Activated naive CD8-positive, alpha-beta T cell (primary cell): ENCODE results near the gene PAX1.

ENCODE experiments used
- H3K27ac Mint-ChIP-seq: one replicate; pipeline ENCODE4 v1.8.0; 2021; ENCODE audit warnings: mixed read lengths
- H3K27me3 Mint-ChIP-seq: one replicate; pipeline ENCODE4 v1.8.0; 2021; ENCODE audit warnings: mixed read lengths
- H3K36me3 Mint-ChIP-seq: one replicate; pipeline ENCODE4 v1.8.0; 2021; ENCODE audit warnings: mixed read lengths
- H3K4me1 Mint-ChIP-seq: one replicate; pipeline ENCODE4 v1.8.0; 2021; ENCODE audit warnings: low read depth, mixed read lengths
- H3K4me3 Mint-ChIP-seq: one replicate; pipeline ENCODE4 v1.8.0; 2021; ENCODE audit warnings: mild to moderate bottlenecking, mixed read lengths
- H3K9me3 Mint-ChIP-seq: one replicate; pipeline ENCODE4 v1.8.0; 2021; ENCODE audit warnings: low read depth, mixed read lengths

The PAX1 gene

DNA sequence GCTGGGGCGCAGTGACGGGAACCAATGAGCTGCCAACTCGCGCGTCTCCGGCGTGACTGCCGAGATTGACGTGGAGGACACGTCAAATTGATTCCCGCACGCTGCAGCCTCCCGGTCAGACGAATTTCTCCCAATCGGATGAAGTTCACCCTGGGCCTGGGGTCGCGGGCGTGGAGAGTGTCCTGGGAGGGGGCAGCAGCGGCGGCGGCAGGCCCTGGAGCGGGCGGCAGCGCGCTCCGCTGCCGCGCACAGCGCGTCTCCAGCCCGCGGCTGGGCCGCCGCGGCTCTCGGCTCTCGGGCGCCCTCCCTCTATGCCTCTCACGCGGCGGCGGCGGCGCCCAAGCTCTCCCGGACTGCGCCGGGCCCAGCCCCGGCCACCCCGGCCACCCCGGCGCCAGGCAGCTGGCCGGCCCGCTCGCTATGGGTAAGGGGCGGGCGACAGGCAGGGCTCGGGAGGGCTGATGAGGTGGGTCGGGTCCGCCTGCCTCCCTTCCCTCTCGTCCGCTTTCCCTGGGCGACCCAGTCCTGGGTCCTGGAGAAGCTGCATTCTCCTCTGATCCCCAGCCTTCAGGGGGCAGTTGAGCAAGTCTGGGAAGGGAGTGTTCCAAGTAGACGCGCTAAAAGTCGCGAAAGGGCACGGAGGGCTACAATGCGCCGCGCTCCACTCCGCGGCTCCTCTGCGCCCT lies at the start of gene PAX1:
PAX1 (plus strand) TSS at position 90 of the 686 bp plus-strand sequence; CDS start at position 139, 49 bp downstream.
- H3K27me3 Mint-ChIP-seq: peaks cover 33% of the 10 kb centered on the region
- H3K4me3 Mint-ChIP-seq: no peak within 1 kb of the TSS
- H3K9me3 Mint-ChIP-seq: no peaks in the 10 kb centered on the region
- no peak within 1 kb of the TSS for H3K27ac Mint-ChIP-seq
- peaks cover 23% of the 10 kb centered on the region for H3K4me1 Mint-ChIP-seq
- no peaks in the 10 kb centered on the region for H3K36me3 Mint-ChIP-seq

DNA sequence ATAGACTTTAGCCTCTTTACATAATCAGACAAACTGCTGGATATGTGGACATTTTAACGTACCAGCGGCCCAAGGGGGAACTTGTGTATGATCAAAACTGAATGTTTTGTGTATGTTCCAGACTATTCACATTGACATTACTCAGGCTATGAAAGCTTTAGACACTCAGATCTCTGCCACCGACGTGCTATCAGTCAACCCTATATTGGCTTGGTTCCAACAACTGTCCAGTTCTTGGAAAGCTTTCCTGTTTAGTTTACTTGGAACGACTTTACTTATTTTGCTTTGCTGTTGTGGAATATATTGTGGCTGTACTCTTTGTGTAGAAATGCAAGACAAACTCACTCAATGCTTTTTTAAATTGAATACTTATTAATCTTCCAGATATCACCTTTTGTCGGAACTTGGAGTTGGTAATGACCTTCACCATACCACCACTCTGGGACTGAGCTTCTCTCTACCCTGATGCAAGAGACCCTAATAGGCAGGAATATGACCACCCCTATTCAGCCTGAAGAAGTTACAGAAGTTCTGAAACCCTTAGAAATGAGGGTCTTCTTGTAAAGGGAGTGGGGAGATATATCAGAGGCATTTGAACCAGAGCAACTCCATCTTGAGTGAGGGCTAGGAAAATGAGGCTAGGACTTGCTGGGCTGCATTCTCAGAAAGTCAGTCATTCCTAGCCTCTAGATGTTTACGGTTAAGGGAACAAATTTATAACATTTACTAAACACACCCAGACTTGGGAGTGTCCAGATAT lies 49.0 kb upstream of the PAX1 start:
- Mint-ChIP-seq H3K36me3 (no peaks in the 10 kb centered on the region), H3K4me3 (no peak overlapping the region), H3K4me1 (no peaks in the 10 kb centered on the region), H3K27me3 (peaks cover 10% of the 10 kb centered on the region), H3K27ac (no peak overlapping the region), H3K9me3 (peaks cover 5% of the 10 kb centered on the region)

DNA sequence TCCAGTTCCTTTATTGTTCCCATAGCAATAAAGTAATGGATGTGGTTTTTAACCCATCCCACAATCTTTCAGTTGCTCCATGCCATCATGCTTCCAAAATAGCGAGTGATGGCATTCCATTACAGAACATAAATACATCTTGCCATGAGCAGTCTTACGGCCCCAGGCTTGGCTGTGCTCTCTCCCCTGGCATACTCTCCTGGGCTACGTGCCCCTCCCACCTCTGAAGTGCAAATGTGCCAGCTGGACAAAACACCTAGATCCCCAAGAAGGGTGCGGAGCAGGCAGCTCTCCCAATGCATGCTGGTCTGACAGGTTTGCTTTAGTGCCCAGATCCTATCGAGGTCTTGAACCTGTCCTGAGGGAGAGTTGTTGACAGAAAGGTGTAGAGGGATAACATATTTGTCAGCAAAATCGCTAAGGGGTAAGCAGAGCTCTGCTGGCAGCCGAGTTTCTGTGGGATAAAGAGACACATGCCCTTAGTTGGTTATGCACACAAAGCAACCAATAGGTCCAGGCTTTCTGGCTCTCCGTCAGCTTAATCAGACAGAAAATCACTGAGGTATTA lies 43.9 kb upstream of the PAX1 start:
- H3K27ac Mint-ChIP-seq: no peak overlapping the region
- no peaks in the 10 kb centered on the region for H3K36me3 Mint-ChIP-seq
- peaks cover 5% of the 10 kb centered on the region for H3K9me3 Mint-ChIP-seq
- no peak overlapping the region for H3K4me3 Mint-ChIP-seq
- H3K27me3 Mint-ChIP-seq: peaks cover 8% of the 10 kb centered on the region
- no peaks in the 10 kb centered on the region for H3K4me1 Mint-ChIP-seq

- Mint-ChIP-seq H3K27me3 (peaks cover 2% of the 10 kb centered on the region), H3K4me1 (no peaks in the 10 kb centered on the region), H3K27ac (no peak overlapping the region), H3K9me3 (peaks cover under 1% of the 10 kb centered on the region), H3K4me3 (no peak overlapping the region), H3K36me3 (no peaks in the 10 kb centered on the region)
Measured at GRCh38 chr20:21663465-21663864, 42.0 kb upstream of the PAX1 start.

- Mint-ChIP-seq H3K36me3 (no peaks in the 10 kb centered on the region), H3K4me1 (no peaks in the 10 kb centered on the region), H3K4me3 (no peak overlapping the region), H3K9me3 (no peaks in the 10 kb centered on the region), H3K27ac (no peak overlapping the region), H3K27me3 (peaks cover 1% of the 10 kb centered on the region)
Measured at GRCh38 chr20:21665687-21666446, 39.6 kb upstream of the PAX1 start.

DNA sequence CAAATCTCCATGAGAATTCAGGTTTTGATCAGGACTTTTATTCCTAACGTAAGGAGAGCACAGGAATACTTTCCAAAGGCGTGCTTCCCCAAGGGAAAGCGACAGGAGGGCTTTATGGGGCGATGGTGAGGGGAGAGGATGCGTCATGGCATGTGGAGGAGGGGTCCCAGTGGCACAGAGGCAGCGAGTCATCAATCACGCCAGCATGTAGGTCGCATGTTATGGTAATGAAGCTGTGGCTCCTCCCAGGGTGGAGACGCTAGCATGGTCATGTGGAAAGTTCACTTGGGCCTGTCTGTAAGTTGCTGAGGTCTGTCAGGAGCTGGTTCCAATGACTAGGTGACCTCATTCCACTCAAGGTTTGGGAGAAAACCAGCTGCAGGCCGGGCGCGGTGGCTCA lies 35.3 kb upstream of the PAX1 start:
- Mint-ChIP-seq H3K9me3 (no peaks in the 10 kb centered on the region), H3K4me3 (no peak overlapping the region), H3K27ac (no peak overlapping the region), H3K36me3 (no peaks in the 10 kb centered on the region), H3K4me1 (no peaks in the 10 kb centered on the region), H3K27me3 (peaks cover 1% of the 10 kb centered on the region)

GRCh38 chr20:21670981-21671380 lies 34.5 kb upstream of the PAX1 start:
- Mint-ChIP-seq H3K9me3 (no peaks in the 10 kb centered on the region), H3K4me3 (no peak overlapping the region), H3K27me3 (peaks cover 1% of the 10 kb centered on the region), H3K27ac (no peak overlapping the region), H3K4me1 (no peaks in the 10 kb centered on the region), H3K36me3 (no peaks in the 10 kb centered on the region)

DNA sequence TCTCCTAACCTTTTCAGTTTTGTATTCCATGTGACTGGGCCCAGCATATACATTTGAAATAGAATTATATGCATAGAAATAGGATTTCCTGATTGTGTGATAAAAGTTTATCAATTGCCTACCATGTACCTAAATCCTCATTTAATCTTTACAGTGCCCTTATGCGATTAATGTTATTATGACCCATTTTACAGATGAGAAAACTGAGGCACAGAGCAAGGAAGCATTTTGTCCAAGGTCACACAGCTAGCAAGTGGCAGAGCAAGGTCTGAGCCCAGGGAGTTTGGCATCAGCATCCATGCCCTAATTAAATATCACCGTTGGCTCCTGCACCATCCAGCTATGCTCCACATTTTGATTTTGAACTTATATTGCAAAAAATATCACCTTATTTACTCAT lies 28.2 kb upstream of the PAX1 start:
- Mint-ChIP-seq H3K27ac (no peak overlapping the region), H3K4me3 (no peak overlapping the region), H3K4me1 (no peaks in the 10 kb centered on the region)

DNA sequence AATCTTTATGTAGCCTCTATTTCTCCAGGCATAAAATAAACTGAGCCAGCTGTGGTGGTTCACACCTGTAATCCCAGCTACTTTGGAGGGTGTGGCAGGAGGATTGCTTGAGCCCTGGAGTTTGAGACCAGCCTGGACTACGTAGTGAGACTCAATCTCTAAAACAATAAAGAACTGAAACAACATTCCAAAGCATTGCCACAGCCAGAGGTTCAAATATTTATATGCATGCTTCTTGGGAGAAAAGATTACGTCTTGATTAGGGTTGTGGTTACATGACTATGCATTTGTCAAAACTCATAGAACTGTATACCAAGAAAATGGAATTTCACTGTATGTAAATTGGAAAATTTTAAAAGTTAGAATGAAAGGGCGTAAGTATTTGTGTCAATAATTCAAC lies 27.7 kb upstream of the PAX1 start:
- no peak overlapping the region for H3K27ac Mint-ChIP-seq
- H3K4me1 Mint-ChIP-seq: no peaks in the 10 kb centered on the region
- H3K27me3 Mint-ChIP-seq: peaks cover 5% of the 10 kb centered on the region
- H3K36me3 Mint-ChIP-seq: no peaks in the 10 kb centered on the region
- no peak overlapping the region for H3K4me3 Mint-ChIP-seq
- H3K9me3 Mint-ChIP-seq: no peaks in the 10 kb centered on the region

More for the DNA sequence above, 28.2 kb upstream of the PAX1 start:
- Mint-ChIP-seq H3K27me3 (peaks cover under 1% of the 10 kb centered on the region), H3K9me3 (no peaks in the 10 kb centered on the region), H3K36me3 (no peaks in the 10 kb centered on the region)

DNA sequence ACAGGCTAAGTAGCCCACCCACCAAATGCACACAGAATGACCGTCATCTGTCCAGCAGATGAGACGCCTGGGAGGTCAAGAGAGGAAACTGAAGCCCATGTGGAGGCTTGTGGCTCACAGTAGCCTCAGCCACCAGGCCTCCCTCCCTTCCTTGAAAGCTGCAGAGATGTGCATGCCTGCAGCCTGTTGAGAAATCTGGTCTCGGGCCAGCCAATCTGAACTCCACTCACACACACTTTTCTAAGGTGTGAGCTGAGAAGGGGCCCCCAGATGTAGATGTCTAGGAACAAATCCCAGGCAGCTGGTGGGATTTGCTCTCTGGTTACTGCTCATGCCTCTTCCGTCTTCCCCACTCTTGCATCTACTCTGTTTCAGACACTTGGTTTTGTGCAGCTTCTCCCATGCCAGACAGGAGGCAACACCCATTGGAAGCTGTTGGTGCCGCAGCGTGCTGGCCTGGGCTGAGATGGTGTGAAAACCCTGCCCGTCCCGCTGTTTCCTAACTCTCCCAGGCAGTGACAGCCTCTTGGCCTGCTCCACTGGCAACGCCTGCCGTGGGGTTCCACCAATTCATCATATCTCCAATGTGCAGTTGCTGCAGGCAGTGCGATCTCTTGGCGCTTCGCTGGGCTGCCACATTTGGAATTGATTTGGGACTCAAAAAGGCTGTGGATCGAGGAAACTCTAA lies 24.1 kb upstream of the PAX1 start:
- no peak overlapping the region for H3K27ac Mint-ChIP-seq
- H3K4me1 Mint-ChIP-seq: no peaks in the 10 kb centered on the region
- no peaks in the 10 kb centered on the region for H3K36me3 Mint-ChIP-seq
- peaks cover 5% of the 10 kb centered on the region for H3K27me3 Mint-ChIP-seq
- H3K9me3 Mint-ChIP-seq: no peaks in the 10 kb centered on the region
- no peak overlapping the region for H3K4me3 Mint-ChIP-seq

DNA sequence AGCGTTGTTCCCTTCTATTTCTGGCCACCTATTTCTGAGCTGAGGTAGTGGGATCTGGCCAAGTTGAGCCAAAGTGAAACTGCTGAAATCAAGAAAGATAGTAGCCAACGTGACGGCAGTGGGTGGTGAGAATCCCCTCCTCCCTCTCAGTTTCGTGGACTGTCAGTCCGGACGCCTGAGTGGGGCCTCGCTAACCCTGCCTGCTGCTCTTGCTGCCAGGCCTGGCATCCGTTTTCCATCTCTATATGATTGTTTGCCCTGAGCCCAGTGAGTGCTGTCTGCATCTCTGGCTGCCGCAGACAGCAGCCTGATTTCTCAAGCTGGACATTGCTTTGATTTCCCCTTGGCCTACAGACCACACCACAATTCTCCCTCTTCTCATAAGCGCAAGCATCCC lies 23.5 kb upstream of the PAX1 start:
- H3K9me3 Mint-ChIP-seq: no peaks in the 10 kb centered on the region
- H3K4me3 Mint-ChIP-seq: no peak overlapping the region
- H3K36me3 Mint-ChIP-seq: no peaks in the 10 kb centered on the region

GRCh38 chr20:21682521-21682954 lies 22.9 kb upstream of the PAX1 start:
- Mint-ChIP-seq H3K4me3 (no peak overlapping the region), H3K27ac (no peak overlapping the region), H3K9me3 (no peaks in the 10 kb centered on the region), H3K27me3 (peaks cover 7% of the 10 kb centered on the region), H3K4me1 (no peaks in the 10 kb centered on the region), H3K36me3 (no peaks in the 10 kb centered on the region)

More for the DNA sequence above, 23.5 kb upstream of the PAX1 start:
- H3K27me3 Mint-ChIP-seq: peaks cover 5% of the 10 kb centered on the region
- H3K27ac Mint-ChIP-seq: no peak overlapping the region
- no peaks in the 10 kb centered on the region for H3K4me1 Mint-ChIP-seq

DNA sequence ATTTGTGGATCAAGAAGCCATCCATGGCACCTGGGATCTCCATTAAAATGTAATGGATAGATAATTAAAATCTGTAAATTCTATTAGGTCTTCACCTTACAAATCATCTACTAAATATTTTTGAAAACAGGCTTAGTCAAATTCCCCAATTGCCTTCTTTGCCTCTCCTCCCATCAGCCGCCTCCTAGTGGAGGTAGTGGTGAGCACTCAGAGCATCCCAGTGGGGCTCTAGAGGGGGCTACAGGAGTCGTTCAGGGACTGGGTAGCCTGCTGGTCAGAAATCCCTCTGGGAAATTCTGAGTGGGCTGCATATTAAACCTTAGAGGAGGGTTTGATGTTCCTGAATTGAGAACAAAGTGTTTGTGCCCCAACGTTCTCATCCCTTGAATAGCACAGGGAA lies 20.8 kb upstream of the PAX1 start:
- H3K27ac Mint-ChIP-seq: no peak overlapping the region
- H3K4me1 Mint-ChIP-seq: no peaks in the 10 kb centered on the region
- peaks cover 10% of the 10 kb centered on the region for H3K27me3 Mint-ChIP-seq
- H3K4me3 Mint-ChIP-seq: no peak overlapping the region
- no peaks in the 10 kb centered on the region for H3K9me3 Mint-ChIP-seq
- no peaks in the 10 kb centered on the region for H3K36me3 Mint-ChIP-seq

DNA sequence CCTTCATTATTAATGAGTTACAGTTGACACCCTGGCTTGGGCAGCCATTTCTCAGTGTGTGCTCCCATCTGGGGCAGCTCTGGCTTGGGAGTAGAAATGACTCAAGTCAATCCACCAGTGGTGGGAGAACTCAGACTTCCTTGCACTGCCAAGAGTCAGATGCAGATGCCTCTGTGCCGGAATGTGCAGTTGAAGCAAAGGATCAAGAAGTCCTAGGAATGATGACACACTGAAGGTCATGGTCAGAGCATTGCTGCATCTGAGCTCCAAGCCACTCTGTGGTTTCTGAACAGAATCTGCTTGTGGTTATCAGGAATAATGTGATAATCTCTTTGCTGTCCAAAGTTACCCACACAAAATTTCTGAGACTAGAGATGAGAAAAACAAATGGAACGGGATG lies 19.5 kb upstream of the PAX1 start:
- Mint-ChIP-seq H3K4me3 (no peak overlapping the region), H3K4me1 (no peaks in the 10 kb centered on the region), H3K27ac (no peak overlapping the region), H3K27me3 (peaks cover 10% of the 10 kb centered on the region), H3K36me3 (no peaks in the 10 kb centered on the region), H3K9me3 (no peaks in the 10 kb centered on the region)
